Stimulated activated CD4-positive, alpha-beta T cell treated with anti-CD3 and anti-CD28 coated beads, Interleukin-1b, Interleukin-23, amount 100 ng/mL, for 1 hour (primary cell): Measurements from ENCODE around the gene C2orf78.

Experiments used
- DNase-seq, 2 donors: peaks; one replicate each; pipeline ENCODE4 v3.0.0-alpha.2; 2020; ENCODE audit warnings: low read depth in 2 of 2

The C2orf78 gene

GRCh38 chr2:73839653-73840411 is 55.8 kb downstream of the C2orf78 start:
- DNase-seq, result no peak

- DNase-seq, result no peak
Observed at GRCh38 chr2:73841912-73842738, 58.1 kb downstream of the C2orf78 start.

GRCh38 chr2:73842739-73843019 is 58.7 kb downstream of the C2orf78 start:
- DNase-seq, result no peak

GRCh38 chr2:73844087-73844486 is 60.1 kb downstream of the C2orf78 start:
- DNase-seq, result no peak

GRCh38 chr2:73850009-73850408 is 66.0 kb downstream of the C2orf78 start:
- no peak for DNase-seq

- DNase-seq, result no peak
Observed at GRCh38 chr2:73851274-73851673, 67.3 kb downstream of the C2orf78 start.

GRCh38 chr2:73852020-73852419 is 68.0 kb downstream of the C2orf78 start:
- no peak for DNase-seq

GRCh38 chr2:73855526-73855925 is 71.5 kb downstream of the C2orf78 start:
- DNase-seq, result no peak

- no peak for DNase-seq
Observed at GRCh38 chr2:73856214-73856613, 72.2 kb downstream of the C2orf78 start.

- no peak for DNase-seq
Observed at GRCh38 chr2:73859721-73860586, 76.0 kb downstream of the C2orf78 start.

- DNase-seq, result no peak
Observed at GRCh38 chr2:73862987-73863386, 79.0 kb downstream of the C2orf78 start.
